ENCODE results near the gene PDE7B. TPM values are rescaled to one million over a fixed set of nuclear protein-coding genes. Genes with fewer than 3 reads are reported as not detected.
A peak's percentile ranks its signal among the peaks of the same experiment; 100 is the strongest.

The PDE7B gene
- total and polyA plus RNA-seq, 9 of the 15 experiments (the other 6 are each of a cell fraction or from before 2014, with no cell fraction given), result 0.01 TPM; not detected in 8

DNA sequence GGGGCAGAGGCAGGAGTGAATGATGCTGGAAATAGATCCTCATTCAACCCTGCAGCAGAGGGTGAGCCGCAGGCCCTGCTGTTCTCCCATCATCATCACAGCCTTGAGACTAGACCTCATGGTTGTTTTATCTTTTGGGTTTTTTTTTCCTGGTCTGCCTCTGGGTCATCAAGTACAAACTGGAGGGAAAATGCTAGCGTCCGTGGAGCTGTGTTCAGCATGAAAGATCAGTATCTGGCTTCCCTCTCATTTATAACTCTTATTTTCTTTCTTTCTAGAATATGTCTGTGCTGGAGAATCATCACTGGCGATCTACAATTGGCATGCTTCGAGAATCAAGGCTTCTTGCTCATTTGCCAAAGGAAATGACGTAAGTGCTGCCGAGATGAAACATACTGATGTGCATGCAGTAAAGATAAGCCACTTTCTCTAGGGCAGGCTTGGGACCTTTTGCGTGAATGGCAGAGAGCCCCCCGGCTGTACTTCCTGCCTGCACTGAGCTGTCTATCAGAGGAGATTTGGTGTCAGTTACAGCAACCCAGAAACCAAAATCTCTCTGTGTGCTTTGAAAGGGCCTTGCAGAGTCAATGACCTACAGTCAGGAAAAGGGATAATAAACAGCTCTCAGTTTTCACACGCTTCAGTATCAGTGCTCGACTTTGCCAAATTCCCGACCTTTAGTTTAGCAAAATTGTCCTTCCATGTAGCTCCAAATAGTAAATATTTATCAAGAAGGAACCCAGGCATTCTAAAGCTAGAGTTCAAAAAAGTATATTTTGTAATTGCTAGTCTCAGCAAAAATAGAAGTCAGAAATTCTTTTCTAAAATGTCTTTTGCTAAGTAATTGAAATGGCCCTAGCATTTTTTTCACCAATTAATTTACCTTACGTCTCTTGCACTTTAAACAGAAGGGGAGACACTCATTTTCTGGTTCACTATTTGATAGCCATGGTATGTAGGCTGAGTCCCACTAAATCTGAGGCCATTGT is 322.3 kb downstream of the PDE7B start (continued):
- TF ChIP-seq NFIX (CRISPR knock-in tag; IDR thresholded peaks at IDR 0.05; ENCODE audit: low read depth), result no peak
- TF ChIP-seq GTF2F1 (IDR thresholded peaks at IDR 0.05; ENCODE audit: low read depth, low read length), result no peak
- TF ChIP-seq BACH1 (tag; IDR thresholded peaks at IDR 0.05), result no peak
- TF ChIP-seq ZNF584 (CRISPR knock-in tag; IDR thresholded peaks at IDR 0.05; ENCODE audit: low read depth), result 0 out of 2 replicates have a peak, but pooled peaks have one; percentile 29
- TF ChIP-seq ZNF24 (IDR thresholded peaks at IDR 0.05), result no peak
- no peak for TF ChIP-seq NFRKB (IDR thresholded peaks at IDR 0.05; ENCODE audit: low read depth)
- TF ChIP-seq, protein P1, sequence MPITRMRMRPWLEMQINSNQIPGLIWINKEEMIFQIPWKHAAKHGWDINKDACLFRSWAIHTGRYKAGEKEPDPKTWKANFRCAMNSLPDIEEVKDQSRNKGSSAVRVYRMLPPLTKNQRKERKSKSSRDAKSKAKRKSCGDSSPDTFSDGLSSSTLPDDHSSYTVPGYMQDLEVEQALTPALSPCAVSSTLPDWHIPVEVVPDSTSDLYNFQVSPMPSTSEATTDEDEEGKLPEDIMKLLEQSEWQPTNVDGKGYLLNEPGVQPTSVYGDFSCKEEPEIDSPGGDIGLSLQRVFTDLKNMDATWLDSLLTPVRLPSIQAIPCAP (CRISPR knock-in tag; IDR thresholded peaks at IDR 0.05; ENCODE audit: borderline replicate concordance), result no peak
- TF ChIP-seq RBBP5 (IDR thresholded peaks at IDR 0.05; ENCODE audit: borderline replicate concordance, insufficient read depth, low read length, poor library complexity, severe bottlenecking), result no peak
- TF ChIP-seq NFATC3 (IDR thresholded peaks at IDR 0.05), result no peak
- no peak for TF ChIP-seq FIP1L1 (IDR thresholded peaks at IDR 0.05; ENCODE audit: low read depth, low read length, poor library complexity, severe bottlenecking)
- TF ChIP-seq, protein P2, sequence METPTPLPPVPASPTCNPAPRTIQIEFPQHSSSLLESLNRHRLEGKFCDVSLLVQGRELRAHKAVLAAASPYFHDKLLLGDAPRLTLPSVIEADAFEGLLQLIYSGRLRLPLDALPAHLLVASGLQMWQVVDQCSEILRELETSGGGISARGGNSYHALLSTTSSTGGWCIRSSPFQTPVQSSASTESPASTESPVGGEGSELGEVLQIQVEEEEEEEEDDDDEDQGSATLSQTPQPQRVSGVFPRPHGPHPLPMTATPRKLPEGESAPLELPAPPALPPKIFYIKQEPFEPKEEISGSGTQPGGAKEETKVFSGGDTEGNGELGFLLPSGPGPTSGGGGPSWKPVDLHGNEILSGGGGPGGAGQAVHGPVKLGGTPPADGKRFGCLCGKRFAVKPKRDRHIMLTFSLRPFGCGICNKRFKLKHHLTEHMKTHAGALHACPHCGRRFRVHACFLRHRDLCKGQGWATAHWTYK (CRISPR knock-in tag; IDR thresholded peaks at IDR 0.05), result no peak
- TF ChIP-seq HDAC6 (IDR thresholded peaks at IDR 0.05; ENCODE audit: low read depth, low read length), result no peak
- TF ChIP-seq CREM (IDR thresholded peaks at IDR 0.05; ENCODE audit: low read depth), result peak; percentile 81
- TF ChIP-seq ZNF174 (CRISPR knock-in tag; IDR thresholded peaks at IDR 0.05), result no peak
